ENCODE data around the gene PPP6R3. TPM values are rescaled to one million over a fixed set of nuclear protein-coding genes. Genes with fewer than 3 reads are reported as not detected.

PPP6R3 gene
- total RNA-seq, 1 experiment from 2014 or later, result 138 TPM

DNA sequence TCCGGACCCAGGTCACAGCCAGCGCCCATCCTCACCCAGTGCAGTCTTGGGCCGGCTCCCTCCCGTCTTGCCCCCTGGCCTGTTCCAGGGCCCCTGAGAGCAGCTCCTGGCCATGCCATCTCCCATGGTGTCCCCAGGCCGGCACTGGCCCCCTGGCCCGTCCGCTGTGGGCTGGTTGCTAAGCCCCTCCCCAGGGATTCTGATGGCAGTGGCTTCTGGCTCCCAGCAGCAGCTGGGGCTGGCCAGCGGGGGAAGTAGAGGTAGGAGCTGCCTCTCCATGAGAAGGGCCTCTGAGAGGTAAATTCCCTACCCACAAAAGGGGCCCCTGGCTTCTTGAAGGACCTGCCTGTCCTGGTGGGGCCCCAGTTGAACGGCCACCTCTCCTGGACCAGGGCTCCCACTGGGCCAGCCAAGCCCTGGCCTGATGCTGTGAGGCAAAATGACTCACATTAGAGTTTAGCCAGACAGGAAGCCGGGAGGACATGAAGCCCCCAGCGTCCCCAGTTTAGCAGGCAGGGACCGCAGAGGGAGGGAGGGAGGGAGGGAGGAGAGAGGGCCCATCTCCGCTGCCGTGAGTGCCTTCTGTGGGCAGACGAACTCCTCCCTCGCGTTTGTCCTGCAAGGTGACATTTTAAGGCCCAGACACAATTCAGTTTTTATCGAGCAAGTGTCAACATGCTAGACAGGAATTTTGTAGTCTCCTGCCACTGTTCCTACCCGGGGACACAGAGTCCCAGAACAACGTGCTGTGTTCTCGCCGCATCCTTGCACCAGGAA lies 190.8 kb downstream of the PPP6R3 start:
- Histone ChIP-seq H2BK15ac (ENCODE audit: low read depth, low read length) (no peak overlapping the region), H2BK120ac (ENCODE audit: low read depth, low read length, poor library complexity, severe bottlenecking) (no peak overlapping the region), H3K9me3 (ENCODE audit: control insufficient read depth, low read depth, low read length) (peaks cover 8% of the 10 kb centered on the region), H3K56ac (ENCODE audit: insufficient read length, low read depth, low read length) (no peak overlapping the region), H2BK20ac (ENCODE audit: low read depth, low read length, poor library complexity, severe bottlenecking) (no peak overlapping the region), H4K20me1 (ENCODE audit: control insufficient read depth, insufficient read depth, insufficient read length) (no peaks in the 10 kb centered on the region), H2BK12ac (ENCODE audit: insufficient read length, low read depth, low read length) (peak overlapping the region; percentile 59), H2AK5ac (ENCODE audit: insufficient read length, low read length) (no peak overlapping the region), H4K8ac (replicated peaks; ENCODE audit: insufficient read length, low read depth, low read length) (no peak overlapping the region), H3K4me2 (ENCODE audit: insufficient read depth, insufficient read length, low read length) (no peak overlapping the region), H2AFZ (ENCODE audit: low read length) (no peak overlapping the region), H3T11ph (ENCODE audit: low read length) (no peak overlapping the region), H3K4me1 (ENCODE audit: insufficient read depth, low read length) (no peaks in the 10 kb centered on the region), H2BK5ac (ENCODE audit: insufficient read length, low read length) (no peak overlapping the region), H3K18ac (ENCODE audit: insufficient read length, low read depth, low read length) (no peak overlapping the region), H3K79me2 (ENCODE audit: insufficient read depth, low read length) (no peaks in the 10 kb centered on the region), H3K23ac (ENCODE audit: insufficient read length, low read depth, low read length) (no peak overlapping the region), H3K4ac (ENCODE audit: low read depth, low read length) (no peak overlapping the region), H3K14ac (ENCODE audit: insufficient read depth, low read length) (0 out of 2 replicates have a peak overlapping the region, but pooled peaks have one; percentile 13), H4K91ac (ENCODE audit: insufficient read length, low read depth, low read length) (no peak overlapping the region), H3K27ac (ENCODE audit: insufficient read length, low read depth, low read length) (no peak overlapping the region), H4K5ac (ENCODE audit: insufficient read length, low read depth, low read length) (no peak overlapping the region), H3K9ac (ENCODE audit: extremely low read depth, insufficient read length, low read length) (no peak overlapping the region), H3K23me2 (ENCODE audit: insufficient read length, low read depth, low read length, poor library complexity, severe bottlenecking) (no peaks in the 10 kb centered on the region), H3K79me1 (ENCODE audit: insufficient read depth, low read depth, low read length, poor library complexity, severe bottlenecking) (no peaks in the 10 kb centered on the region), H3K27me3 (ENCODE audit: insufficient read depth, low read length) (no peaks in the 10 kb centered on the region)
- Mint-ChIP-seq H3K36me3 (ENCODE audit: insufficient read depth in 1 of 3, low read depth in 3 of 3) (peaks cover 0 to 6% (median 6%) of the 10 kb centered on the region in 3 experiments; a peak in 3 of 7 replicates), H3K27ac (no peak overlapping the region), H3K4me1 (0 out of 4 replicates have a peak, but pooled peaks cover 0 to 2% of the 10 kb centered on the region in 2 experiments), H3K27me3 (ENCODE audit: low read depth) (peaks cover 2% of the 10 kb centered on the region; the same call in 1 of the 2 replicates), H3K9me3 (peaks cover 11 to 18% of the 10 kb centered on the region in 2 experiments), H3K4me3 (no peak overlapping the region)
- TF ChIP-seq, protein P1, sequence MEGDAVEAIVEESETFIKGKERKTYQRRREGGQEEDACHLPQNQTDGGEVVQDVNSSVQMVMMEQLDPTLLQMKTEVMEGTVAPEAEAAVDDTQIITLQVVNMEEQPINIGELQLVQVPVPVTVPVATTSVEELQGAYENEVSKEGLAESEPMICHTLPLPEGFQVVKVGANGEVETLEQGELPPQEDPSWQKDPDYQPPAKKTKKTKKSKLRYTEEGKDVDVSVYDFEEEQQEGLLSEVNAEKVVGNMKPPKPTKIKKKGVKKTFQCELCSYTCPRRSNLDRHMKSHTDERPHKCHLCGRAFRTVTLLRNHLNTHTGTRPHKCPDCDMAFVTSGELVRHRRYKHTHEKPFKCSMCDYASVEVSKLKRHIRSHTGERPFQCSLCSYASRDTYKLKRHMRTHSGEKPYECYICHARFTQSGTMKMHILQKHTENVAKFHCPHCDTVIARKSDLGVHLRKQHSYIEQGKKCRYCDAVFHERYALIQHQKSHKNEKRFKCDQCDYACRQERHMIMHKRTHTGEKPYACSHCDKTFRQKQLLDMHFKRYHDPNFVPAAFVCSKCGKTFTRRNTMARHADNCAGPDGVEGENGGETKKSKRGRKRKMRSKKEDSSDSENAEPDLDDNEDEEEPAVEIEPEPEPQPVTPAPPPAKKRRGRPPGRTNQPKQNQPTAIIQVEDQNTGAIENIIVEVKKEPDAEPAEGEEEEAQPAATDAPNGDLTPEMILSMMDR (conservative IDR thresholded peaks at IDR 0.05), result no peak
- no CpG with 5 or more reads among the region's 22 CpGs for WGBS (ENCODE audit: extremely low coverage, insufficient read length, low lambda C conversion rate)
- DNase-seq, result no peak

Measured in H9 (cell line).